Measurements from ENCODE around the gene CADPS.

CADPS gene

GRCh38 chr3:62812631-62813030 lies 62.6 kb downstream of the CADPS start:
- no peak for DNase-seq (ENCODE audit: low spot score)

GRCh38 chr3:62811119-62811518 lies 64.1 kb downstream of the CADPS start:
- no peak for DNase-seq (ENCODE audit: low spot score)

GRCh38 chr3:62809369-62809768 lies 65.8 kb downstream of the CADPS start:
- no peak for DNase-seq (ENCODE audit: low spot score)

- DNase-seq (ENCODE audit: low spot score), result no peak
Measured at GRCh38 chr3:62805580-62806277, 69.5 kb downstream of the CADPS start.

GRCh38 chr3:62805106-62805505 lies 70.1 kb downstream of the CADPS start:
- DNase-seq (ENCODE audit: low spot score), result no peak

GRCh38 chr3:62803276-62803675 lies 71.9 kb downstream of the CADPS start:
- no peak for DNase-seq (ENCODE audit: low spot score)

GRCh38 chr3:62798000-62798399 lies 77.2 kb downstream of the CADPS start:
- no peak for DNase-seq (ENCODE audit: low spot score)

GRCh38 chr3:62797132-62797531 lies 78.1 kb downstream of the CADPS start:
- no peak for DNase-seq (ENCODE audit: low spot score)

- DNase-seq (ENCODE audit: low spot score), result no peak
Measured at GRCh38 chr3:62795978-62796657, 79.1 kb downstream of the CADPS start.

GRCh38 chr3:62793946-62794345 lies 81.3 kb downstream of the CADPS start:
- DNase-seq (ENCODE audit: low spot score), result no peak

GRCh38 chr3:62785384-62785783 lies 89.8 kb downstream of the CADPS start:
- no peak for DNase-seq (ENCODE audit: low spot score)

GRCh38 chr3:62781121-62781520 lies 94.1 kb downstream of the CADPS start:
- no peak for DNase-seq (ENCODE audit: low spot score)

GRCh38 chr3:62777674-62778073 lies 97.5 kb downstream of the CADPS start:
- DNase-seq (ENCODE audit: low spot score), result no peak

- DNase-seq (ENCODE audit: low spot score), result no peak
Measured at GRCh38 chr3:62777130-62777529, 98.1 kb downstream of the CADPS start.

- no peak for DNase-seq (ENCODE audit: low spot score)
Measured at GRCh38 chr3:62774221-62774620, 101.0 kb downstream of the CADPS start.

- no peak for DNase-seq (ENCODE audit: low spot score)
Measured at GRCh38 chr3:62771331-62772072, 103.7 kb downstream of the CADPS start.

GRCh38 chr3:62768896-62769295 lies 106.3 kb downstream of the CADPS start:
- DNase-seq (ENCODE audit: low spot score), result no peak

- no peak for DNase-seq (ENCODE audit: low spot score)
Measured at GRCh38 chr3:62761711-62762110, 113.5 kb downstream of the CADPS start.

GRCh38 chr3:62761311-62761710 lies 113.9 kb downstream of the CADPS start:
- DNase-seq (ENCODE audit: low spot score), result no peak

GRCh38 chr3:62758296-62759066 lies 116.7 kb downstream of the CADPS start:
- no peak for DNase-seq (ENCODE audit: low spot score)

GRCh38 chr3:62757045-62757444 lies 118.2 kb downstream of the CADPS start:
- no peak for DNase-seq (ENCODE audit: low spot score)

GRCh38 chr3:62755285-62755684 lies 119.9 kb downstream of the CADPS start:
- no peak for DNase-seq (ENCODE audit: low spot score)
